Activated CD4-positive, alpha-beta memory T cell treated with anti-CD3 and anti-CD28 coated beads, Interleukin-2, amount 10 ng/mL, durations not matched to agents 7 days and 5 days (primary cell): ENCODE data around the gene ABCC11. TPM values are rescaled to one million over a fixed set of nuclear protein-coding genes. Genes with fewer than 3 reads are reported as not detected.
"Not testable (repeated sequence)": the region's sequence is repeated elsewhere in the genome, so short reads cannot be mapped to it uniquely, and the experiment has no call there.

Source experiments
- CTCF ChIA-PET: fragments of 350-600 bp; sonication (Branson Sonifier 250); formaldehyde crosslinking; loops from one replicate; lab custom pipeline; 2021; ENCODE audit warnings: antibody characterized with exemption, inconsistent platforms; lab: Charles Lee
- POLR2A ChIA-PET: fragments of 350-600 bp; sonication (Branson Sonifier 250); formaldehyde crosslinking; loops from one replicate; lab custom pipeline; 2021; ENCODE audit warnings: antibody characterized with exemption; lab: Charles Lee
- DNase-seq: peaks from one replicate; pipeline ENCODE4 v3.0.0-alpha.2; 2020
- H3K27ac Mint-ChIP-seq: one replicate; pipeline ENCODE4 v1.8.0; 2021; ENCODE audit warnings: mild to moderate bottlenecking, mixed read lengths
- H3K27me3 Mint-ChIP-seq: one replicate; pipeline ENCODE4 v1.8.0; 2021; ENCODE audit warnings: mixed read lengths
- H3K36me3 Mint-ChIP-seq: one replicate; pipeline ENCODE4 v1.8.0; 2021; ENCODE audit warnings: low read depth, mixed read lengths
- H3K4me1 Mint-ChIP-seq: one replicate; pipeline ENCODE4 v1.8.0; 2021; ENCODE audit warnings: mixed read lengths
- H3K4me3 Mint-ChIP-seq: one replicate; pipeline ENCODE4 v1.8.0; 2021; ENCODE audit warnings: mild to moderate bottlenecking, mixed read lengths
- H3K9me3 Mint-ChIP-seq: one replicate; pipeline ENCODE4 v1.8.0; 2021; ENCODE audit warnings: mixed read lengths
- total RNA-seq, 2 experiments: library from RNA; stranded (reverse); gene quantifications; one replicate each; pipeline ENCODE4 v1.2.3, GENCODE V29; 2021

The ABCC11 gene
- total RNA-seq, 2 experiments from 2014 or later = 0.23 TPM; not detected in 1

GRCh38 chr16:48184681-48185080, 62.7 kb downstream of the ABCC11 start:
- ChIA-PET POLR2A (no interaction called here), CTCF (no interaction called here)
- Mint-ChIP-seq H3K27me3 (peaks cover 9% of the 10 kb centered on the region), H3K27ac (no peak overlapping the region), H3K9me3 (no peaks in the 10 kb centered on the region), H3K36me3 (no peaks in the 10 kb centered on the region), H3K4me1 (peaks cover 17% of the 10 kb centered on the region), H3K4me3 (no peak overlapping the region)
- no peak for DNase-seq

DNA sequence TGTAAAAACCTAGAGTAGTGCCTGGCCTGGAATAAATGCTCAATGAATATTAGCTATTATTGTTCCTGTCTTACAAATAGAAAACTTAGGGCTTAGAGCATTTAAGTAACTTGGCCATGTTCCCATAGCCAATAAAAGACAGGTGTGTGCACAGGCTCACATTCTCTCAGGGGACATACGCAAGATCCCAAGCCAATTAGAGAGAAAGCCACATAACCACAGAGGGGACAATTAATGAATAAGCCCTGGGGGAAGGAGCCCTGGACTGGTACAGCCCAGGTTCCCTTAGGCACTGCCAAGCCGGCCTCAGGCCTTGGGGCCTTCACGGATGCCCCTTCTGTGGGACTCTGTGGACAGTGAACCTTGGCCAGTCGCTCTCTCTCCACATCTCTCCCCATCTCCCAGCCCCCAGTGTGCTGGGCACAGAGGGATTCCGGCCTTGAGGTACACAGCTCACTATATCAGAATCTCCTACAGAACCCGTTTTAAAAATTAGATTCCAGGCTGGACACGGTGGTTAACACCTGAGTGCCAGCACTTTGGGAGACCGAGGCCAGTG, 64.3 kb downstream of the ABCC11 start:
- DNase-seq = no peak
- CTCF ChIA-PET = interaction anchor here (0.6 to 1.5 kb wide), 2 partner anchors 9 to 1109 kb away, joined by 3 to 4 read pairs; no protein-coding TSS in a partner anchor
- peaks cover 10% of the 10 kb centered on the region for H3K27me3 Mint-ChIP-seq

GRCh38 chr16:48181746-48182520, 65.4 kb downstream of the ABCC11 start:
- H3K9me3 Mint-ChIP-seq, POLR2A ChIA-PET, H3K4me3 Mint-ChIP-seq, H3K36me3 Mint-ChIP-seq, H3K27ac Mint-ChIP-seq, CTCF ChIA-PET, H3K4me1 Mint-ChIP-seq, DNase-seq: not testable (repeated sequence)
- H3K27me3 Mint-ChIP-seq = peaks cover 13% of the 10 kb centered on the region

More for the DNA sequence above, 64.3 kb downstream of the ABCC11 start:
- POLR2A ChIA-PET = no interaction called here
- Mint-ChIP-seq H3K27ac (no peak overlapping the region), H3K9me3 (no peaks in the 10 kb centered on the region), H3K4me3 (no peak overlapping the region), H3K4me1 (peaks cover 4% of the 10 kb centered on the region), H3K36me3 (no peaks in the 10 kb centered on the region)

DNA sequence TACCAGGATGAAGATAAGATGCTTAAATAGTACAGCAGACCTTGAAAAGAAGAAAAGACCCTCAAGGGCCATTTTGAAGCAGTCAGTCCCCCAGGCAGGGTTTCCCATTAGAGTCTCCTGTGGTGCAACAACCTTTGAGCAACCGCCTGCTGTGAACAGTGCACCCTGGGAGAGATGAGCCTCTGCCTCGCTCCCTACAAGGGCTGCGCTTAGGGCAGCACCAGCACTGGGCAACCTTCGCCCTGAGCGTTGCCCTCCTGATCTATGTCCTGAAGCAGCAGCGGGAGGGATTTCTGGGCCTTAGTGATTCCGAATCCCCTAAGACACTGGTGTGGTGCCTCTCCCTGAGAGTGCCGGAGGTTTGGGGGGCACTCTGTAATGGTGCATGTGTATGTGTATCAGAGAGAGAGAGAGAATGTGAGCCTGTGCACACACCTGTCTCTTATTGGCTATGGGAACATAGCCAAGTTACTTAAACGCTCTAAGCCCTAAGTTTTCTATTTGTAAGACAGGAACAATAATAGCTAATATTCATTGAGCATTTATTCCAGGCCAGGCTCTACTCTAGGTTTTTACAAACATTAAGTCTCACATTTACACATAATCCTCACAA, 66.4 kb downstream of the ABCC11 start:
- Mint-ChIP-seq H3K4me1 (no peaks in the 10 kb centered on the region), H3K9me3 (no peaks in the 10 kb centered on the region), H3K27ac (no peak overlapping the region), H3K4me3 (no peak overlapping the region), H3K36me3 (no peaks in the 10 kb centered on the region), H3K27me3 (peaks cover 11% of the 10 kb centered on the region)
- DNase-seq = no peak
- ChIA-PET POLR2A (no interaction called here), CTCF (no interaction called here)

GRCh38 chr16:48176635-48177408, 70.5 kb downstream of the ABCC11 start:
- no peak overlapping the region for H3K4me3 Mint-ChIP-seq
- POLR2A ChIA-PET = no interaction called here
- CTCF ChIA-PET = interaction anchor here (2.3 kb wide), 1 partner anchor 12 kb away, joined by 6 read pairs; no protein-coding TSS in a partner anchor

DNA sequence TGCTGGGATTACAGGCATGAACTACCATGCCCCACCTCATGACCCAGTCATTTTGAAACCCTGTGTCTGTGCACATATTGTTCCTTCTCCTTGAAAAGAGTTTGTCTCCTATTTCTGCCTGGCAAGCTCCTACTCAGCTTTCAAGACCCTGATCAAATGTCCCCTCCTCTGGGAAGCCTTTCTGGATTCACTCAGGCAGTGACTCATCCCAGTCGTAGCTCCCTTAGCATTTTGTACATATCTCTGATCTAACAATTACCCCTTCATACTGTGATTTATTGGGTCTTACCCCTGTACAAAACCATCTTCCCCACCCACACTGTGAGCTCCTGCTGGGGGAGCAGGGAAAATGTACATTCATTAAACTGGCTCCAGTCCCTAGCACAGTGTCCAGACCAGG, 73.5 kb downstream of the ABCC11 start:
- CTCF ChIA-PET = interaction anchor here (1.1 to 1.6 kb wide), 2 partner anchors 9 to 10 kb away, joined by 4 to 11 read pairs; no protein-coding TSS in a partner anchor
- Mint-ChIP-seq H3K27ac (no peak overlapping the region), H3K9me3 (no peaks in the 10 kb centered on the region), H3K27me3 (peaks cover 4% of the 10 kb centered on the region), H3K36me3 (no peaks in the 10 kb centered on the region), H3K4me3 (no peak overlapping the region), H3K4me1 (no peaks in the 10 kb centered on the region)
- POLR2A ChIA-PET = interaction anchor here (1.3 kb wide), 1 partner anchor 9 kb away, joined by 3 read pairs; no protein-coding TSS in a partner anchor
- no peak for DNase-seq

More at GRCh38 chr16:48176635-48177408, 70.5 kb downstream of the ABCC11 start:
- H3K27ac Mint-ChIP-seq = no peak overlapping the region
- no peaks in the 10 kb centered on the region for H3K4me1 Mint-ChIP-seq
- peaks cover 4% of the 10 kb centered on the region for H3K27me3 Mint-ChIP-seq
- no peaks in the 10 kb centered on the region for H3K9me3 Mint-ChIP-seq
- no peaks in the 10 kb centered on the region for H3K36me3 Mint-ChIP-seq
- no peak for DNase-seq

DNA sequence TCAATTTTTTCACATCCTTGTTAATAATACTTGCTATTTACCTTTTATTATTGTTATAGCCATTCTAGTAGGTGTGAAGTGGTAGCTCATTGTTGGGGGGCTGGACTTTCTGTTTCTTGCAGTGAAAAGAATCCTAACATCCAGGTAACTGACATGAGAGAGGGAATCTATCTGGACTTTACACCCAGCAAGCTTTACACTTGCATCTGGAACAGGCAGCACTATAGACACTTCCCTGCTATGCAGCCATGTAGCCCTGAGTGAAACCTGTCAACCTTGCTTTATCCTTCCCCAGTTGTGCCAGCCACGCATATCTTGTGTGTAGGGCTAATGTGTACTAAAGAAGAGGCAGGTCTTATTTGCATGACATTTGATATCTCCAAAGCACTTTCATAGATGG, 74.7 kb downstream of the ABCC11 start:
- Mint-ChIP-seq H3K9me3 (no peaks in the 10 kb centered on the region), H3K36me3 (no peaks in the 10 kb centered on the region), H3K4me1 (no peaks in the 10 kb centered on the region), H3K27me3 (peaks cover 3% of the 10 kb centered on the region), H3K4me3 (no peak overlapping the region), H3K27ac (no peak overlapping the region)
- ChIA-PET CTCF (interaction anchor here (0.7 to 1.3 kb wide), 2 partner anchors 13 to 1135 kb away, joined by 3 read pairs; no protein-coding TSS in a partner anchor), POLR2A (no interaction called here)
- no peak for DNase-seq

GRCh38 chr16:48169896-48170295, 77.4 kb downstream of the ABCC11 start:
- no peaks in the 10 kb centered on the region for H3K36me3 Mint-ChIP-seq
- no peaks in the 10 kb centered on the region for H3K9me3 Mint-ChIP-seq
- DNase-seq = no peak
- POLR2A ChIA-PET = no interaction called here
- no peaks in the 10 kb centered on the region for H3K27me3 Mint-ChIP-seq
- H3K4me3 Mint-ChIP-seq = no peak overlapping the region
- no peak overlapping the region for H3K27ac Mint-ChIP-seq
- peaks cover 9% of the 10 kb centered on the region for H3K4me1 Mint-ChIP-seq
- CTCF ChIA-PET = no interaction called here

GRCh38 chr16:48168075-48168474, 79.3 kb downstream of the ABCC11 start:
- Mint-ChIP-seq H3K27ac (no peak overlapping the region), H3K9me3 (no peaks in the 10 kb centered on the region), H3K36me3 (no peaks in the 10 kb centered on the region), H3K4me1 (peaks cover 12% of the 10 kb centered on the region), H3K27me3 (peaks cover 3% of the 10 kb centered on the region), H3K4me3 (no peak overlapping the region)
- ChIA-PET CTCF (interaction anchor here (1.2 kb wide), 1 partner anchor 9 kb away, joined by 3 read pairs; no protein-coding TSS in a partner anchor), POLR2A (no interaction called here)
- DNase-seq = no peak

DNA sequence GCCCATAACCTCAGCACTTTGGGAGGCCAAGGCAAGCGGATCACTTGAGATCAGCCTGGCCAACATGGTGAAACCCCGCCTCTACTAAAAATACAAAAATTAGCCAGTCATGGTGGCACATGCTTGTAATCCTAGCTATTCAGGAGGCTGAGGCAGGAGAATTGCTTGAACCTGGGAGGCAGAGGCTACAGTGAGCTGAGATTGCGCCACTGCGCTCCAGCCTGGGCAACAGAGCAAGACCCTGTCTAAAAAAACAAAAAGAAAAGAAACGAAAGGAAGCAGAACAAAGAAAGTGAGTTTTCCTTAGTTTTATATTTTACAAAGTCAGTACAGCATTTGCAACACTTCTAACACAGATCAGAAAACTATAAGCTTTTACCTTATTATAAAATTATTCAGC, 80.7 kb downstream of the ABCC11 start:
- H3K27me3 Mint-ChIP-seq, H3K27ac Mint-ChIP-seq, H3K9me3 Mint-ChIP-seq, POLR2A ChIA-PET, H3K36me3 Mint-ChIP-seq, H3K4me3 Mint-ChIP-seq, DNase-seq: not testable (repeated sequence)
- CTCF ChIA-PET = interaction anchor here (1.0 to 3.6 kb wide), 6 partner anchors 9 to 1219 kb away, joined by 4 to 30 read pairs (median 8); partner anchors contain the start of gene NETO2
- peaks cover 12% of the 10 kb centered on the region for H3K4me1 Mint-ChIP-seq

DNA sequence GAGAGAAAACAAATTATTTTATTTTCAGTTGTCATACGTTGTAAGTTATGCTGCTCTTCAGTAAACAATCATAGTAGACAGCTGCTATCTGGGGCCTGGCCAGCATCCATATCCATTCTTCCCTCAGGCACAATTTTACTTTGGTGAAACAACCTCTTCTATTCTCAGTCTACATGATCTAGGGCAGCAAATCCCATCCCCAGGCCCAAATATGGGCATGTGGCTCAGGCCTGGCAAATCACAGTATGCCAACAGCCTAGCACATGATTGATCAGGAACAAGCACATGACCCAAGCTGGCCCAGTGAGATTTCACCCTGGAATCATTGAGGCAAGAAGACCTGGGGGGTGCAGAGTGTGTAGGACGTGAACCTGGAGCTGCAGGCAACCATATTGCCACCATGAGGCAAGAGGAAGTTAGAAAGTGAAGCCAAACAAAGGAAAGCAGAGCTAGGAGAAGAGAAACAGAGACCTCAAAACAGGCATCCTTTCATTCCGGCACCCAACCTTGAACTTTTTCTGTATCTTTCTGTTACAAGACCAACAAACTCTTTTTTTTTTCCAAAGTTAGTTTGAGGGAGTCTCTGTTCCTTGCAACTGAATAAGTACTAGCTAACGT, 81.3 kb downstream of the ABCC11 start:
- no peak overlapping the region for H3K4me3 Mint-ChIP-seq
- H3K27ac Mint-ChIP-seq = no peak overlapping the region
- ChIA-PET CTCF (interaction anchor here (1.4 to 3.6 kb wide), 5 partner anchors 9 to 1218 kb away, joined by 4 to 30 read pairs (median 10); partner anchors contain the start of gene NETO2), POLR2A (no interaction called here)
- H3K9me3 Mint-ChIP-seq = no peaks in the 10 kb centered on the region
- H3K36me3 Mint-ChIP-seq = no peaks in the 10 kb centered on the region
- no peak for DNase-seq
- H3K4me1 Mint-ChIP-seq = peaks cover 12% of the 10 kb centered on the region
- peaks cover 4% of the 10 kb centered on the region for H3K27me3 Mint-ChIP-seq
